CD4-positive, alpha-beta T cell treated with Interleukin-21 for 1 hour (primary cell): ENCODE results near the gene CIB4.
"Not testable (repeated sequence)": the region's sequence is repeated elsewhere in the genome, so short reads cannot be mapped to it uniquely, and the experiment has no call there.

ENCODE experiments used
- DNase-seq: peaks from one replicate; pipeline ENCODE4 v3.0.0-alpha.2; 2020

CIB4 gene

GRCh38 chr2:26580151-26580550 is 61.0 kb downstream of the CIB4 start:
- no peak for DNase-seq

- DNase-seq: no peak
These were observed 61.5 kb downstream of the CIB4 start for GRCh38 chr2:26579723-26580040.

- DNase-seq: no peak
These were observed 62.0 kb downstream of the CIB4 start for GRCh38 chr2:26579025-26579722.

GRCh38 chr2:26578581-26578980 is 62.6 kb downstream of the CIB4 start:
- DNase-seq: no peak

- no peak for DNase-seq
These were observed 63.1 kb downstream of the CIB4 start for GRCh38 chr2:26578113-26578458.

GRCh38 chr2:26577442-26578112 is 63.6 kb downstream of the CIB4 start:
- DNase-seq: peak; percentile 51

GRCh38 chr2:26576565-26577441 is 64.4 kb downstream of the CIB4 start:
- no peak for DNase-seq

GRCh38 chr2:26575836-26576564 is 65.2 kb downstream of the CIB4 start:
- no peak for DNase-seq

GRCh38 chr2:26574900-26575560 is 66.1 kb downstream of the CIB4 start:
- DNase-seq: no peak

- DNase-seq: no peak
These were observed 66.9 kb downstream of the CIB4 start for GRCh38 chr2:26574066-26574899.

GRCh38 chr2:26573241-26573925 is 67.8 kb downstream of the CIB4 start:
- no peak for DNase-seq

- DNase-seq: no peak
These were observed 68.6 kb downstream of the CIB4 start for GRCh38 chr2:26572591-26572990.

GRCh38 chr2:26571316-26571715 is 69.8 kb downstream of the CIB4 start:
- no peak for DNase-seq

- no peak for DNase-seq
These were observed 71.1 kb downstream of the CIB4 start for GRCh38 chr2:26570083-26570430.

- DNase-seq: no peak
These were observed 71.7 kb downstream of the CIB4 start for GRCh38 chr2:26569216-26570082.

- no peak for DNase-seq
These were observed 72.9 kb downstream of the CIB4 start for GRCh38 chr2:26568076-26568890.

GRCh38 chr2:26567534-26567933 is 73.6 kb downstream of the CIB4 start:
- no peak for DNase-seq

- DNase-seq: not testable (repeated sequence)
These were observed 74.4 kb downstream of the CIB4 start for GRCh38 chr2:26566731-26567130.

- no peak for DNase-seq
These were observed 75.1 kb downstream of the CIB4 start for GRCh38 chr2:26566081-26566375.
